Sigmoid colon (tissue), 4 donors: Measurements from ENCODE around the gene MNAT1.

Experiments used
- CTCF ChIP-seq, 4 experiments: fragments of 450-650 bp in 3 of 4; fragments of 200-600 bp in 1 of 4; IDR thresholded peaks; one replicate each; pipeline ENCODE4 v1.5.1; 2016 to 2019; ENCODE audit warnings: antibody characterized with exemption in 4 of 4, mild to moderate bottlenecking in 3 of 4, moderate library complexity in 2 of 4
- POLR2A ChIP-seq, 2 donors: fragments of 450-650 bp; IDR thresholded peaks; one replicate each; pipeline ENCODE4 v1.6.1; 2016; ENCODE audit warnings: antibody characterized with exemption in 2 of 2, mild to moderate bottlenecking in 2 of 2, moderate library complexity in 2 of 2
- POLR2AphosphoS5 ChIP-seq, 4 donors: sonication (generic); formaldehyde crosslinking; IDR thresholded peaks; one replicate each; pipeline ENCODE4 v1.6.1; 2017; ENCODE audit warnings: antibody characterized with exemption in 4 of 4

- no peak for TF ChIP-seq CTCF (IDR thresholded peaks at IDR 0.05)
- no peak for TF ChIP-seq POLR2A (IDR thresholded peaks at IDR 0.05)
- TF ChIP-seq POLR2AphosphoS5 (IDR thresholded peaks at IDR 0.05): no peak
These were observed 13.6 kb upstream of the MNAT1 start for GRCh38 chr14:60720962-60721325.
